Colonic mucosa (tissue), 4 donors: Measurements from ENCODE around the gene NTM. TPM values are rescaled to one million over a fixed set of nuclear protein-coding genes. Genes with fewer than 3 reads are reported as not detected.
"Not testable (repeated sequence)": the region's sequence is repeated elsewhere in the genome, so short reads cannot be mapped to it uniquely, and the experiment has no call there.

Experiments used
- DNase-seq: peaks from one replicate; pipeline ENCODE4 v3.0.0-alpha.2; 2020
- H3K27ac ChIP-seq: fragments of 200-600 bp; one replicate; pipeline ENCODE4 v1.8.0; 2021
- H3K27me3 ChIP-seq: fragments of 200-600 bp; one replicate; pipeline ENCODE4 v1.8.0; 2021
- H3K36me3 ChIP-seq: fragments of 200-600 bp; one replicate; pipeline ENCODE4 v1.8.0; 2021
- H3K4me1 ChIP-seq: fragments of 200-600 bp; one replicate; pipeline ENCODE4 v1.8.0; 2021; ENCODE audit warnings: mild to moderate bottlenecking
- H3K4me3 ChIP-seq: fragments of 200-600 bp; one replicate; pipeline ENCODE4 v1.8.0; 2021
- H3K9ac ChIP-seq, 2 donors: one replicate each; pipeline ENCODE4 v1.7.0; 2013; ENCODE audit warnings: control low read depth in 2 of 2, low read depth in 2 of 2, low read length in 2 of 2
- H3K9me3 ChIP-seq: fragments of 200-600 bp; one replicate; pipeline ENCODE4 v1.8.0; 2021
- intact Hi-C: fragments of 100-400 bp; cut with DNase I; formaldehyde crosslinking; loops from one replicate; pipeline ENCODE4 v1.14.1; 2022
- total RNA-seq, 2 donors: library from RNA; stranded (reverse); fragmentation: NEBNext Ultra II Directional in 1 of 2; extraction: Animal tissue kit (Norgen Biotek cat#: 25700) in 1 of 2; gene quantifications; one replicate each; pipeline ENCODE4 v1.2.1, GENCODE V29; 2021
- TF ChIP-seq, protein P1 (sequence below): fragments of 200-600 bp; IDR thresholded peaks from one replicate; pipeline ENCODE4 v1.8.0; 2022; ENCODE audit warnings: antibody characterized with exemption, mild to moderate bottlenecking
- donor health status: healthy.
- donor health status: DM: no; HTN: no; CAD: no.
- donor health status: DM: no; HTN: no; CAD: no.

Gene NTM
- total RNA-seq, 2 donors from 2014 or later: 1.6 to 2.8 TPM

DNA sequence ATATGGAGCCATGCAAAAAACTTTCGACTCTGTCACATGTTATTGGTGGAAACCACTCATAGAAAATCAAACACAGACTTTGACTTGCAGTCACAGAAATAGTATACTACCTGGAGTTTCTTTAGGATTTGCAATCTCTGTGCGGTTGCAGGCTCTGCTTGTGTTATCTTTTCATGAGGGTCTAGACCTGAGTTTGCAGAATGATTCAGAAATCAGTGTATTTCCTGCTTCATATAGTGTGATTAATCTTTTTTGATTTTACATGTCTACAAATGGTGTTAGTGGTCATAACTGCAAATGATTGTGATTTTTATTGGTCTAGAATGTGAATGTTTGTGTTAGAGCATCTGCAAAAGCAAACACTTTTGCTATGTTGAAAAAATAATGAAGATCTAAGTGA, 690.2 kb downstream of the NTM start:
- intact Hi-C loops: no loop called here
- no peaks in the 10 kb centered on the region for H3K9me3 ChIP-seq
- TF ChIP-seq, protein P1, sequence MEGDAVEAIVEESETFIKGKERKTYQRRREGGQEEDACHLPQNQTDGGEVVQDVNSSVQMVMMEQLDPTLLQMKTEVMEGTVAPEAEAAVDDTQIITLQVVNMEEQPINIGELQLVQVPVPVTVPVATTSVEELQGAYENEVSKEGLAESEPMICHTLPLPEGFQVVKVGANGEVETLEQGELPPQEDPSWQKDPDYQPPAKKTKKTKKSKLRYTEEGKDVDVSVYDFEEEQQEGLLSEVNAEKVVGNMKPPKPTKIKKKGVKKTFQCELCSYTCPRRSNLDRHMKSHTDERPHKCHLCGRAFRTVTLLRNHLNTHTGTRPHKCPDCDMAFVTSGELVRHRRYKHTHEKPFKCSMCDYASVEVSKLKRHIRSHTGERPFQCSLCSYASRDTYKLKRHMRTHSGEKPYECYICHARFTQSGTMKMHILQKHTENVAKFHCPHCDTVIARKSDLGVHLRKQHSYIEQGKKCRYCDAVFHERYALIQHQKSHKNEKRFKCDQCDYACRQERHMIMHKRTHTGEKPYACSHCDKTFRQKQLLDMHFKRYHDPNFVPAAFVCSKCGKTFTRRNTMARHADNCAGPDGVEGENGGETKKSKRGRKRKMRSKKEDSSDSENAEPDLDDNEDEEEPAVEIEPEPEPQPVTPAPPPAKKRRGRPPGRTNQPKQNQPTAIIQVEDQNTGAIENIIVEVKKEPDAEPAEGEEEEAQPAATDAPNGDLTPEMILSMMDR: no peak

GRCh38 chr11:132062031-132062430, 691.6 kb downstream of the NTM start:
- H3K27ac ChIP-seq: no peak overlapping the region
- no peak overlapping the region for H3K9ac ChIP-seq
- no peak for DNase-seq
- no peaks in the 10 kb centered on the region for H3K36me3 ChIP-seq
- H3K4me3 ChIP-seq: no peak overlapping the region
- H3K4me1 ChIP-seq: no peaks in the 10 kb centered on the region
- H3K27me3 ChIP-seq: no peaks in the 10 kb centered on the region
- TF ChIP-seq, protein P1: no peak
- H3K9me3 ChIP-seq: no peaks in the 10 kb centered on the region
- intact Hi-C loops: no loop called here

More for the DNA sequence above, 690.2 kb downstream of the NTM start:
- no peaks in the 10 kb centered on the region for H3K4me1 ChIP-seq
- DNase-seq: no peak
- H3K27ac ChIP-seq: no peak overlapping the region
- H3K9ac ChIP-seq: no peak overlapping the region
- H3K36me3 ChIP-seq: no peaks in the 10 kb centered on the region
- no peaks in the 10 kb centered on the region for H3K27me3 ChIP-seq
- H3K4me3 ChIP-seq: no peak overlapping the region

- no peak overlapping the region for H3K9ac ChIP-seq
- H3K27ac ChIP-seq: no peak overlapping the region
- no peak for DNase-seq
- H3K9me3 ChIP-seq: no peaks in the 10 kb centered on the region
- intact Hi-C loops: no loop called here
- TF ChIP-seq, protein P1: no peak
- no peak overlapping the region for H3K4me3 ChIP-seq
- no peaks in the 10 kb centered on the region for H3K27me3 ChIP-seq
- H3K4me1 ChIP-seq: no peaks in the 10 kb centered on the region
- no peaks in the 10 kb centered on the region for H3K36me3 ChIP-seq
Measured at GRCh38 chr11:132062541-132062940, 692.1 kb downstream of the NTM start.

DNA sequence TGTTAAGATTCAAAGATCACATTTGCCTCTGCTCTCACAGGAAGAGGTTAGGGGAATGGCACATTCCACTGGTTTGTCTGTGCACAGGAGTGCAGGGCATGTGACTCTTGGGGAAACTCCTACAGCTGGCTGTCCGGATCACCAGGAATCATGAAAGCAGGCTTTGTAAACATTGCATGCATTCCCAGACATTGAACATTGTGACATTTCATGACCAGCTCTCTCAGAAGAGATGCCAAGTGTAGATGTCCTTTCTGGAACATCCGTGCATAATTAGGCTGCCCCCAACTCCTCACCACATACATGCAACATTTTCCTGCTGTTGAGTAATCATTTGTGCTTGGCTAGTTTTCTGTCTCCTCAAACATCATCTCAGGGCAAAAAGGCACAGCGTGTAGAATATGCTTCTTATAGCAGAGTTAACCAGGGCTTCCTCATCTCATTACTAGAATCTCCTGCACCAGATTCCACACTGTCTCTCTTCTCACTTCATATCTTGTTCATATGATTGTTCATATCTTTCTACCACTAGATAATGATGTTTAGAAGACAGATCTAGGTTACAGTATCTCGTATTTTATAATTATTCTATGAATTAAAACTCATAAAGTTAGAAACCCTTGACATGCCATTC, 694.7 kb downstream of the NTM start:
- H3K36me3 ChIP-seq: no peaks in the 10 kb centered on the region
- H3K4me1 ChIP-seq: no peaks in the 10 kb centered on the region
- no peak overlapping the region for H3K27ac ChIP-seq
- no peaks in the 10 kb centered on the region for H3K9me3 ChIP-seq
- no peak for DNase-seq
- no peaks in the 10 kb centered on the region for H3K27me3 ChIP-seq
- intact Hi-C loops: no loop called here
- TF ChIP-seq, protein P1: no peak
- H3K4me3 ChIP-seq: no peak overlapping the region
- no peak overlapping the region for H3K9ac ChIP-seq

DNA sequence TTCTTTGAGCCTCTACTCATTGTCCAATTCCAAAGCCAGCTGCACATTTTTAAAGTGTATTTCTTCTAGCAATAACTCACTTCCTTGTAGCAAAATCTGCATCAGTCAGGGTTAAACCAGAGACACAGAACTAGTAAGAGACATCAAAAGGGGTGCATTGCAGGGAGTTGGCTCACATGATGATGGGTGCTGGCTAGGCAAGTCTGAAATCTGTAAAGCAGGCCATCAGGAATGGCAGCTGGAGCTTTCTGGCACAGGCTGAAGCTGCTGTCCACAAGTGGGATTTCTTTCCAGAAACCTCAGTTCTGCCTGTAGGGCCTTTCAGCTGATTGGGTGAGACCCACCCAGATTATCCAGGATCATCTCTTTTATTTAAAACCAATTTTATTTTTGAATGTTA, 698.1 kb downstream of the NTM start:
- TF ChIP-seq, protein P1: no peak

DNA sequence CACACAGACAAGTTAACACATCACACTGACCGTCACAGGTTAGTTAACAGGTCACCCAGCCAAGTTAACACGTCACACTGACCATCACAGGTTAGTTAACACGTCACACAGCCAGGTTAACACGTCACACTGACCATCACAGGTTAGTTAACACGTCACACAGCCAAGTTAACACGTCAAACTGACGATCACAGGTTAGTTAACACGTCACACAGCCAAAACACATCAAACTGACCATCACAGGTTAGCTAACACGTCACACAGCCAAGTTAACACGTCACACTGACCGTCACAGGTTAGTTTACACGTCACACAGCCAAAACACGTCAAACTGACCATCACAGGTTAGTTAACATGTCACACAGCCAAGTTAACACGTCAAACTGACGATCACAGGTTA, 699.2 kb downstream of the NTM start:
- H3K9me3 ChIP-seq, H3K4me3 ChIP-seq, DNase-seq, H3K9ac ChIP-seq, H3K4me1 ChIP-seq, H3K27ac ChIP-seq, H3K36me3 ChIP-seq, intact Hi-C loops, H3K27me3 ChIP-seq: not testable (repeated sequence)

More for the DNA sequence above, 698.1 kb downstream of the NTM start:
- H3K27ac ChIP-seq: no peak overlapping the region
- intact Hi-C loops: no loop called here
- no peak overlapping the region for H3K4me3 ChIP-seq
- H3K36me3 ChIP-seq: no peaks in the 10 kb centered on the region
- H3K9me3 ChIP-seq: no peaks in the 10 kb centered on the region
- no peak overlapping the region for H3K9ac ChIP-seq
- H3K4me1 ChIP-seq: no peaks in the 10 kb centered on the region
- no peaks in the 10 kb centered on the region for H3K27me3 ChIP-seq
- no peak for DNase-seq

DNA sequence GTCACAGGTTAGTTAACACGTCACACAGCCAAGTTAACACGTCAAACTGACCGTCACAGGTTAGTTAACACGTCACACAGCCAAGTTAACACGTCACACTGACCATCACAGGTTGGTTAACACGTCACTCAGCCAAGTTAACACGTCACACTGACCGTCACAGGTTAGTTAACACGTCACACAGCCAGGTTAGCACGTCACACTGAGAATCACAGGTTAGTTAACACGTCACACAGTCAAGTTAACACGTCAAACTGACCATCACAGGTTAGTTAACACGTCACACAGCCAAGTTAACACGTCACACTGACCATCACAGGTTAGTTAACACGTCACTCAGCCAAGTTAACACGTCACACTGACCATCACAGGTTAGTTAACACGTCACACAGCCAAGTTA, 700.5 kb downstream of the NTM start:
- H3K4me1 ChIP-seq, intact Hi-C loops, H3K9ac ChIP-seq, H3K9me3 ChIP-seq, H3K4me3 ChIP-seq, H3K27me3 ChIP-seq, H3K27ac ChIP-seq, H3K36me3 ChIP-seq, DNase-seq: not testable (repeated sequence)
